ENCODE measurements around the gene CYBB. TPM values are rescaled to one million over a fixed set of nuclear protein-coding genes. Genes with fewer than 3 reads are reported as not detected.

CYBB gene
- total RNA-seq, 6 donors from 2014 or later: 12.1 to 254 (median 45.5) TPM

GRCh38 chrX:37824491-37825214 lies 44.8 kb downstream of the CYBB start:
- Histone ChIP-seq H3K27me3 (no peaks in the 10 kb centered on the region), H3K9me3 (no peaks in the 10 kb centered on the region), H3K4me3 (no peak overlapping the region), H3K4me1 (peaks cover 7 to 13% (median 10%) of the 10 kb centered on the region in 4 donors), H3K27ac (no peak overlapping the region), H3K36me3 (no peaks in the 10 kb centered on the region)
- 33 to 41% methylated on average over 1 of the region's 1 CpG for WGBS, 2 donors
- DNase-seq: no peak
- ATAC-seq (ENCODE audit: low FRiP score in 2 of 2): no peak
- no peak for TF ChIP-seq POLR2A (IDR thresholded peaks at IDR 0.05)
- TF ChIP-seq CTCF (IDR thresholded peaks at IDR 0.05): no peak
- no peak for TF ChIP-seq POLR2AphosphoS5 (IDR thresholded peaks at IDR 0.05)
- TF ChIP-seq EP300 (IDR thresholded peaks at IDR 0.05): no peak

- Histone ChIP-seq H3K4me3 (no peak overlapping the region), H3K36me3 (no peaks in the 10 kb centered on the region), H3K27ac (no peak overlapping the region), H3K4me1 (peaks cover 7 to 13% (median 10%) of the 10 kb centered on the region in 4 donors), H3K9me3 (no peaks in the 10 kb centered on the region), H3K27me3 (no peaks in the 10 kb centered on the region)
- DNase-seq (peak in 1 of 2 donors; percentile 46), ATAC-seq (ENCODE audit: low FRiP score in 2 of 2) (peak in 1 of 2 donors; percentile 56)
- 7 to 10% methylated on average over 3 of the region's 3 CpGs for WGBS, 2 donors
- TF ChIP-seq CTCF (IDR thresholded peaks at IDR 0.05) (peak; percentile 63 to 89 (median 82)), POLR2AphosphoS5 (IDR thresholded peaks at IDR 0.05) (no peak)
Measured at GRCh38 chrX:37825215-37825842, 45.5 kb downstream of the CYBB start.

- H3K27ac ChIP-seq: no peak overlapping the region
- H3K4me1 ChIP-seq: peaks cover 3 to 7% (median 4%) of the 10 kb centered on the region in 4 donors
- no peaks in the 10 kb centered on the region for H3K27me3 ChIP-seq
- DNase-seq (no peak), ATAC-seq (ENCODE audit: low FRiP score in 2 of 2) (no peak)
- 32 to 54% methylated on average over 1 of the region's 1 CpG for WGBS, 2 donors
- no peaks in the 10 kb centered on the region for H3K9me3 ChIP-seq
- TF ChIP-seq POLR2AphosphoS5 (IDR thresholded peaks at IDR 0.05) (no peak), CTCF (IDR thresholded peaks at IDR 0.05) (no peak), EP300 (IDR thresholded peaks at IDR 0.05) (no peak), POLR2A (IDR thresholded peaks at IDR 0.05) (no peak)
- H3K36me3 ChIP-seq: no peaks in the 10 kb centered on the region
- H3K4me3 ChIP-seq: no peak overlapping the region
Measured at GRCh38 chrX:37829721-37830120, 49.9 kb downstream of the CYBB start.

GRCh38 chrX:37830371-37830770 lies 50.5 kb downstream of the CYBB start:
- H3K4me1 ChIP-seq: peaks cover 0 to under 1% (median 0%) of the 10 kb centered on the region in 4 donors
- H3K36me3 ChIP-seq: no peaks in the 10 kb centered on the region
- ATAC-seq (ENCODE audit: low FRiP score in 2 of 2) (no peak), DNase-seq (no peak)
- WGBS, 2 donors: 62 to 90% methylated on average over 1 of the region's 1 CpG
- H3K4me3 ChIP-seq: no peak overlapping the region
- TF ChIP-seq CTCF (IDR thresholded peaks at IDR 0.05) (no peak), POLR2AphosphoS5 (IDR thresholded peaks at IDR 0.05) (no peak), EP300 (IDR thresholded peaks at IDR 0.05) (no peak), POLR2A (IDR thresholded peaks at IDR 0.05) (no peak)
- H3K9me3 ChIP-seq: no peaks in the 10 kb centered on the region
- H3K27ac ChIP-seq: no peak overlapping the region
- no peaks in the 10 kb centered on the region for H3K27me3 ChIP-seq
